HCT116 (cell line): ENCODE results near the gene TWIST1. TPM values are rescaled to one million over a fixed set of nuclear protein-coding genes. Genes with fewer than 3 reads are reported as not detected.

ENCODE experiments used
- ATAC-seq: fragments of 200-7000 bp; cut with Tn5 transposase; 2 replicates; pipeline ENCODE4 v1.9.1; 2020; ENCODE audit warnings: mild to moderate bottlenecking, moderate library complexity
- BruUV-seq: library from RNA; stranded (reverse); fragments of 400-500 nt; replicated peaks from 2 replicates; lab custom pipeline; 2021; lab: Mats Ljungman, UMichigan
- CTCF ChIA-PET: fragments of 300-600 bp; sonication (Branson Sonifier 250); formaldehyde crosslinking; loops from one replicate; lab custom pipeline; 2021; ENCODE audit warnings: antibody characterized with exemption; lab: Charles Lee
- POLR2A ChIA-PET: fragments of 300-600, 350-600 bp; sonication (Branson Sonifier 250); formaldehyde crosslinking; loops from one replicate; lab custom pipeline; 2021; ENCODE audit warnings: antibody characterized with exemption; lab: Charles Lee
- RAD21 ChIA-PET, 2 experiments: fragments of 300-600 bp; sonication (Branson Sonifier 250); formaldehyde crosslinking; loops; one replicate each; lab custom pipeline; 2023; ENCODE audit warnings: low total read pairs in 2 of 2; ENCODE audit not compliant: uncharacterized antibody in 2 of 2, unreplicated experiment in 2 of 2, low non-redundant PET in 1 of 2; lab: Charles Lee
- DNase-seq: peaks from one replicate; pipeline ENCODE4 v3.0.0-alpha.2; 2010; ENCODE audit warnings: low read depth, low spot score
- H2AFZ ChIP-seq: fragments of 200-600 bp; shearing (Covaris generic), sonication (generic); 2 replicates; pipeline ENCODE4 v1.6.1; 2017; ENCODE audit warnings: low read depth, mixed run types, mixed read lengths, antibody characterized with exemption, low read length; ENCODE audit not compliant: poor library complexity, severe bottlenecking
- H3K27ac ChIP-seq: 2 replicates; pipeline ENCODE4 v1.5.1; 2012; ENCODE audit warnings: low read depth, low read length
- H3K27me3 ChIP-seq: fragments of 200-600 bp; sonication (generic); 2 replicates; pipeline ENCODE4 v1.6.1; 2016; ENCODE audit warnings: mixed run types, low read length, mixed read lengths; ENCODE audit not compliant: insufficient read depth
- H3K36me3 ChIP-seq, 2 experiments: fragments of 200-500 bp in 1 of 2; fragments of 200-600 bp in 1 of 2; sonication (Bioruptor generic) in 1 of 2; sonication (generic) in 1 of 2; 2 replicates each; pipeline versions ENCODE4 v1.5.1 to v1.6.1; 2014 to 2016; ENCODE audit warnings: low read length in 2 of 2, inconsistent platforms in 1 of 2, mixed read lengths in 1 of 2, mixed run types in 1 of 2; ENCODE audit not compliant: insufficient read depth in 2 of 2, control insufficient read depth in 1 of 2
- H3K4me1 ChIP-seq, 2 experiments: fragments of 200-600 bp in 1 of 2; sonication (generic) in 1 of 2; 2 replicates each; pipeline versions ENCODE4 v1.5.1 to v1.6.1; 2012 to 2017; ENCODE audit warnings: low read length in 2 of 2, inconsistent platforms in 1 of 2, mild to moderate bottlenecking in 1 of 2, mixed read lengths in 1 of 2, mixed run types in 1 of 2, moderate library complexity in 1 of 2; ENCODE audit not compliant: insufficient read depth in 2 of 2, control insufficient read depth in 1 of 2
- H3K4me2 ChIP-seq: fragments of 200-600 bp; sonication (generic); 2 replicates; pipeline ENCODE4 v1.6.1; 2017; ENCODE audit warnings: mixed run types, low read length, mixed read lengths
- H3K4me3 ChIP-seq, 2 experiments: fragments of 200-600 bp in 1 of 2; sonication (generic) in 1 of 2; replicated peaks in 1 of 2; 2 replicates each; pipeline ENCODE4 v1.5.1; 2011 to 2016; ENCODE audit warnings: low read length in 2 of 2, control low read depth in 1 of 2, low read depth in 1 of 2, mild to moderate bottlenecking in 1 of 2, mixed read lengths in 1 of 2, mixed run types in 1 of 2
- H3K79me2 ChIP-seq: fragments of 200-600 bp; sonication (generic); 2 replicates; pipeline ENCODE4 v1.6.1; 2017; ENCODE audit warnings: mild to moderate bottlenecking, mixed run types, low read length, moderate library complexity, mixed read lengths; ENCODE audit not compliant: insufficient read depth
- H3K9ac ChIP-seq: fragments of 200-600 bp; sonication (generic); 2 replicates; pipeline ENCODE4 v1.6.1; 2016; ENCODE audit warnings: low read length, mixed read lengths
- H3K9me2 ChIP-seq: fragments of 200-600 bp; sonication (generic), shearing (Covaris generic); 2 replicates; pipeline ENCODE4 v1.6.1; 2017; ENCODE audit warnings: mixed run types, mild to moderate bottlenecking, moderate library complexity; ENCODE audit not compliant: insufficient read depth
- H3K9me3 ChIP-seq, 2 experiments: fragments of 200-500 bp in 1 of 2; fragments of 200-600 bp in 1 of 2; sonication (Bioruptor generic) in 1 of 2; sonication (generic) in 1 of 2; 2 replicates each; pipeline ENCODE4 v1.6.1; 2014 to 2017; ENCODE audit warnings: low read length in 2 of 2, mixed read lengths in 2 of 2, inconsistent platforms in 1 of 2, low read depth in 1 of 2, mild to moderate bottlenecking in 1 of 2, mixed run types in 1 of 2, moderate library complexity in 1 of 2; ENCODE audit not compliant: control insufficient read depth in 1 of 2, insufficient read depth in 1 of 2
- H4K20me1 ChIP-seq: fragments of 200-600 bp; sonication (generic), shearing (Covaris generic); 2 replicates; pipeline ENCODE4 v1.6.1; 2017; ENCODE audit warnings: mixed run types, mild to moderate bottlenecking, moderate library complexity; ENCODE audit not compliant: insufficient read depth
- CEBPB ChIP-seq: IDR thresholded peaks from 2 replicates; pipeline ENCODE4 v1.6.1; 2012; ENCODE audit warnings: low read depth
- EGR1 ChIP-seq: IDR thresholded peaks from 2 replicates; pipeline ENCODE4 v1.6.1; 2012; ENCODE audit warnings: low read depth
- EZH2phosphoT487 ChIP-seq: fragments of 200-600 bp; IDR thresholded peaks from 2 replicates; pipeline ENCODE4 v1.6.1; 2018; ENCODE audit warnings: antibody characterized with exemption, borderline replicate concordance
- FOSL1 ChIP-seq: IDR thresholded peaks from 2 replicates; pipeline ENCODE4 v1.6.1; 2012; ENCODE audit warnings: low read depth
- POLR2A ChIP-seq: IDR thresholded peaks from 2 replicates; pipeline ENCODE4 v1.7.0; 2011; ENCODE audit warnings: borderline replicate concordance; ENCODE audit not compliant: insufficient read depth, insufficient read length; ENCODE audit errors: extremely low read depth
- SIN3A ChIP-seq: IDR thresholded peaks from 2 replicates; pipeline ENCODE4 v1.6.1; 2012; ENCODE audit warnings: low read depth
- SP1 ChIP-seq: IDR thresholded peaks from 2 replicates; pipeline ENCODE4 v1.6.1; 2012; ENCODE audit warnings: low read depth
- SRF ChIP-seq: IDR thresholded peaks from 2 replicates; pipeline ENCODE4 v1.6.1; 2012; ENCODE audit warnings: low read depth
- TCF7L2 ChIP-seq: IDR thresholded peaks from 2 replicates; pipeline ENCODE4 v1.7.0; 2011; ENCODE audit warnings: borderline replicate concordance, inconsistent platforms; ENCODE audit not compliant: insufficient read depth, insufficient read length; ENCODE audit errors: extremely low read depth
- YY1 ChIP-seq: IDR thresholded peaks from 2 replicates; pipeline ENCODE4 v1.6.1; 2011; ENCODE audit warnings: low read length, low read depth, moderate library complexity, mild to moderate bottlenecking; ENCODE audit not compliant: insufficient replicate concordance; ENCODE audit errors: extremely low read depth
- intact Hi-C: fragments of 100-400 bp; cut with micrococcal nuclease; formaldehyde crosslinking; loops from 2 replicates; pipeline ENCODE4 v1.10.0; 2022
- total RNA-seq: library from RNA; stranded (reverse); gene quantifications from one replicate; pipeline ENCODE4 v1.2.1, GENCODE V29; 2021; ENCODE audit not compliant: unreplicated experiment
- TF ChIP-seq, protein P1 (sequence below), 3 experiments: fragments of 200-600 bp in 1 of 3; sonication (generic) in 1 of 3; IDR thresholded peaks in 2 of 3; conservative IDR thresholded peaks in 1 of 3; 2 replicates each; pipeline ENCODE4 v1.5.1; 2012 to 2017; ENCODE audit warnings: low read depth in 2 of 3, low read length in 2 of 3, antibody characterized with exemption in 1 of 3, borderline replicate concordance in 1 of 3, control low read depth in 1 of 3, mild to moderate bottlenecking in 1 of 3, mixed read lengths in 1 of 3, mixed run types in 1 of 3, moderate library complexity in 1 of 3; ENCODE audit not compliant: insufficient read depth in 1 of 3
- TF ChIP-seq, protein P2 (sequence below): IDR thresholded peaks from 2 replicates; pipeline ENCODE4 v1.6.1; 2012
- TF ChIP-seq, protein P3 (sequence below): IDR thresholded peaks from 2 replicates; pipeline ENCODE4 v1.6.1; 2011; ENCODE audit warnings: mild to moderate bottlenecking, low read length, moderate library complexity; ENCODE audit not compliant: insufficient replicate concordance; ENCODE audit errors: extremely low read depth
- TF ChIP-seq, protein P4 (sequence below): IDR thresholded peaks from 2 replicates; pipeline ENCODE4 v1.6.1; 2012

TWIST1 gene
- total RNA-seq, 1 experiment from 2014 or later: 0.86 TPM

DNA sequence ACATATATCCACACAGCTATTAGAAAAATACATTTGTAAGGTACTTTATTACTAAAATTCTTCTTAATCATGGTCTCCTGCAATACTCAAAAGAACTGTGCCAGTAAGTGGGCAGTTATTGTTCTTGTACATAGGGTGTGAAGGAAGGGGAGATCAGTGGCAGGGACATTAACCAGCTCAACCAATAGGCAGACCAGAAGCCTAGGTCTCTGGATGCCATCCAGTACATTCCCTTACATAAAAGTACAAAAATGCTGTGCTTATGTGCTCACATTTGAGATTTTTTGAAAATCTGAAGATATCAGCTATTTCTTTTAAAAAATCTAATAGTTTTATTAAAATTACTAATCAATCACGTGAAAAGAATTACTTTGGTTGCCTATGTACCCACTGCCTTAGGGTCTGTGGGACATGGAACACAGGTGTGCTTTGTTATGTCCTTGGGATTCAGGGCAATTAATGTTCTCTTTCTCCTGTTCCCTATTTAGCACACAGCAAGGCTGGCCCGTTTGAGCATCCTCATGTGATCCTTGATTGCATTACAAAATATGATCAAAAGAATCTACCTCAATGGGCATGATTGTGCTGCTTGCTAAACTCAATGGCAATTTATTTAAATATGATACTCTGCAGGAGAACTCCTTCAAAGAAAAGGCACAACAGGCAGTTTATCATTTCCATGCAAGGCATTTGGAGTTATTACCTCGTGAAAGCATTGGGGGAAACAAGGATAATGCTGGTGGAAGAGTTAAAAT, 22.7 kb downstream of the TWIST1 start:
- BruUV-seq: no TSS peak
- RAD21 ChIA-PET: interaction anchor here in 1 of 2 experiments (0.6 kb wide), 1 partner anchor 95 kb away, joined by 3 read pairs; no protein-coding TSS in a partner anchor

More for the DNA sequence above, 22.7 kb downstream of the TWIST1 start:
- TF ChIP-seq EGR1: no peak
- no peak for TF ChIP-seq FOSL1
- no peak for TF ChIP-seq EZH2phosphoT487
- TF ChIP-seq CEBPB: no peak
- TF ChIP-seq, protein P1, sequence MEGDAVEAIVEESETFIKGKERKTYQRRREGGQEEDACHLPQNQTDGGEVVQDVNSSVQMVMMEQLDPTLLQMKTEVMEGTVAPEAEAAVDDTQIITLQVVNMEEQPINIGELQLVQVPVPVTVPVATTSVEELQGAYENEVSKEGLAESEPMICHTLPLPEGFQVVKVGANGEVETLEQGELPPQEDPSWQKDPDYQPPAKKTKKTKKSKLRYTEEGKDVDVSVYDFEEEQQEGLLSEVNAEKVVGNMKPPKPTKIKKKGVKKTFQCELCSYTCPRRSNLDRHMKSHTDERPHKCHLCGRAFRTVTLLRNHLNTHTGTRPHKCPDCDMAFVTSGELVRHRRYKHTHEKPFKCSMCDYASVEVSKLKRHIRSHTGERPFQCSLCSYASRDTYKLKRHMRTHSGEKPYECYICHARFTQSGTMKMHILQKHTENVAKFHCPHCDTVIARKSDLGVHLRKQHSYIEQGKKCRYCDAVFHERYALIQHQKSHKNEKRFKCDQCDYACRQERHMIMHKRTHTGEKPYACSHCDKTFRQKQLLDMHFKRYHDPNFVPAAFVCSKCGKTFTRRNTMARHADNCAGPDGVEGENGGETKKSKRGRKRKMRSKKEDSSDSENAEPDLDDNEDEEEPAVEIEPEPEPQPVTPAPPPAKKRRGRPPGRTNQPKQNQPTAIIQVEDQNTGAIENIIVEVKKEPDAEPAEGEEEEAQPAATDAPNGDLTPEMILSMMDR (IDR thresholded peaks at IDR 0.05 in 2 of 3, conservative IDR thresholded peaks at IDR 0.05 in 1 of 3; ENCODE audit: borderline replicate concordance in 1 of 3, insufficient read depth in 1 of 3, low read depth in 2 of 3, low read length in 2 of 3): no peak
- TF ChIP-seq, protein P2, sequence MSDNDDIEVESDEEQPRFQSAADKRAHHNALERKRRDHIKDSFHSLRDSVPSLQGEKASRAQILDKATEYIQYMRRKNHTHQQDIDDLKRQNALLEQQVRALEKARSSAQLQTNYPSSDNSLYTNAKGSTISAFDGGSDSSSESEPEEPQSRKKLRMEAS: no peak
- TF ChIP-seq, protein P3, sequence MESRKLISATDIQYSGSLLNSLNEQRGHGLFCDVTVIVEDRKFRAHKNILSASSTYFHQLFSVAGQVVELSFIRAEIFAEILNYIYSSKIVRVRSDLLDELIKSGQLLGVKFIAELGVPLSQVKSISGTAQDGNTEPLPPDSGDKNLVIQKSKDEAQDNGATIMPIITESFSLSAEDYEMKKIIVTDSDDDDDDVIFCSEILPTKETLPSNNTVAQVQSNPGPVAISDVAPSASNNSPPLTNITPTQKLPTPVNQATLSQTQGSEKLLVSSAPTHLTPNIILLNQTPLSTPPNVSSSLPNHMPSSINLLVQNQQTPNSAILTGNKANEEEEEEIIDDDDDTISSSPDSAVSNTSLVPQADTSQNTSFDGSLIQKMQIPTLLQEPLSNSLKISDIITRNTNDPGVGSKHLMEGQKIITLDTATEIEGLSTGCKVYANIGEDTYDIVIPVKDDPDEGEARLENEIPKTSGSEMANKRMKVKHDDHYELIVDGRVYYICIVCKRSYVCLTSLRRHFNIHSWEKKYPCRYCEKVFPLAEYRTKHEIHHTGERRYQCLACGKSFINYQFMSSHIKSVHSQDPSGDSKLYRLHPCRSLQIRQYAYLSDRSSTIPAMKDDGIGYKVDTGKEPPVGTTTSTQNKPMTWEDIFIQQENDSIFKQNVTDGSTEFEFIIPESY: no peak
- TF ChIP-seq TCF7L2: no peak
- TF ChIP-seq, protein P4, sequence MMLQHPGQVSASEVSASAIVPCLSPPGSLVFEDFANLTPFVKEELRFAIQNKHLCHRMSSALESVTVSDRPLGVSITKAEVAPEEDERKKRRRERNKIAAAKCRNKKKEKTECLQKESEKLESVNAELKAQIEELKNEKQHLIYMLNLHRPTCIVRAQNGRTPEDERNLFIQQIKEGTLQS: no peak
- no peak for TF ChIP-seq POLR2A
- TF ChIP-seq YY1: no peak
- no peak for TF ChIP-seq SIN3A
- no peak for TF ChIP-seq SRF
- no peak for TF ChIP-seq SP1
- CTCF ChIA-PET: no interaction called here
- Histone ChIP-seq H3K27me3 (no peaks in the 10 kb centered on the region), H3K36me3 (no peaks in the 10 kb centered on the region), H3K4me1 (0 out of 4 replicates have a peak, but pooled peaks cover 0 to 1% of the 10 kb centered on the region in 2 experiments), H3K9me2 (no peaks in the 10 kb centered on the region), H3K9me3 (no peaks in the 10 kb centered on the region), H3K9ac (no peak overlapping the region), H4K20me1 (no peaks in the 10 kb centered on the region), H3K4me3 (no peak overlapping the region), H3K79me2 (no peaks in the 10 kb centered on the region), H3K4me2 (no peak overlapping the region), H2AFZ (no peak overlapping the region), H3K27ac (no peak overlapping the region)
- intact Hi-C loops: no loop called here
- ATAC-seq (no peak), DNase-seq (no peak)
- POLR2A ChIA-PET: no interaction called here
